Breast epithelium (tissue), 3 donors: Measurements from ENCODE around the gene CKS1B.

ENCODE experiments used
- CTCF ChIP-seq, 3 donors: fragments of 450-650 bp; IDR thresholded peaks; one replicate each; pipeline ENCODE4 v1.5.1; 2016 to 2017; ENCODE audit warnings: antibody characterized with exemption in 3 of 3, mild to moderate bottlenecking in 3 of 3, moderate library complexity in 3 of 3
- POLR2AphosphoS5 ChIP-seq, 3 donors: sonication (generic); formaldehyde crosslinking; IDR thresholded peaks; one replicate each; pipeline ENCODE4 v1.6.1; 2017; ENCODE audit warnings: antibody characterized with exemption in 3 of 3

GRCh38 chr1:154966111-154966510 is 8.4 kb upstream of the CKS1B start:
- TF ChIP-seq POLR2AphosphoS5 (IDR thresholded peaks at IDR 0.05) (no peak), CTCF (IDR thresholded peaks at IDR 0.05) (no peak)
